Measurements from ENCODE around the gene MTMR12.

MTMR12 gene, protein sequence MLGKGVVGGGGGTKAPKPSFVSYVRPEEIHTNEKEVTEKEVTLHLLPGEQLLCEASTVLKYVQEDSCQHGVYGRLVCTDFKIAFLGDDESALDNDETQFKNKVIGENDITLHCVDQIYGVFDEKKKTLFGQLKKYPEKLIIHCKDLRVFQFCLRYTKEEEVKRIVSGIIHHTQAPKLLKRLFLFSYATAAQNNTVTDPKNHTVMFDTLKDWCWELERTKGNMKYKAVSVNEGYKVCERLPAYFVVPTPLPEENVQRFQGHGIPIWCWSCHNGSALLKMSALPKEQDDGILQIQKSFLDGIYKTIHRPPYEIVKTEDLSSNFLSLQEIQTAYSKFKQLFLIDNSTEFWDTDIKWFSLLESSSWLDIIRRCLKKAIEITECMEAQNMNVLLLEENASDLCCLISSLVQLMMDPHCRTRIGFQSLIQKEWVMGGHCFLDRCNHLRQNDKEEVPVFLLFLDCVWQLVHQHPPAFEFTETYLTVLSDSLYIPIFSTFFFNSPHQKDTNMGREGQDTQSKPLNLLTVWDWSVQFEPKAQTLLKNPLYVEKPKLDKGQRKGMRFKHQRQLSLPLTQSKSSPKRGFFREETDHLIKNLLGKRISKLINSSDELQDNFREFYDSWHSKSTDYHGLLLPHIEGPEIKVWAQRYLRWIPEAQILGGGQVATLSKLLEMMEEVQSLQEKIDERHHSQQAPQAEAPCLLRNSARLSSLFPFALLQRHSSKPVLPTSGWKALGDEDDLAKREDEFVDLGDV

DNA sequence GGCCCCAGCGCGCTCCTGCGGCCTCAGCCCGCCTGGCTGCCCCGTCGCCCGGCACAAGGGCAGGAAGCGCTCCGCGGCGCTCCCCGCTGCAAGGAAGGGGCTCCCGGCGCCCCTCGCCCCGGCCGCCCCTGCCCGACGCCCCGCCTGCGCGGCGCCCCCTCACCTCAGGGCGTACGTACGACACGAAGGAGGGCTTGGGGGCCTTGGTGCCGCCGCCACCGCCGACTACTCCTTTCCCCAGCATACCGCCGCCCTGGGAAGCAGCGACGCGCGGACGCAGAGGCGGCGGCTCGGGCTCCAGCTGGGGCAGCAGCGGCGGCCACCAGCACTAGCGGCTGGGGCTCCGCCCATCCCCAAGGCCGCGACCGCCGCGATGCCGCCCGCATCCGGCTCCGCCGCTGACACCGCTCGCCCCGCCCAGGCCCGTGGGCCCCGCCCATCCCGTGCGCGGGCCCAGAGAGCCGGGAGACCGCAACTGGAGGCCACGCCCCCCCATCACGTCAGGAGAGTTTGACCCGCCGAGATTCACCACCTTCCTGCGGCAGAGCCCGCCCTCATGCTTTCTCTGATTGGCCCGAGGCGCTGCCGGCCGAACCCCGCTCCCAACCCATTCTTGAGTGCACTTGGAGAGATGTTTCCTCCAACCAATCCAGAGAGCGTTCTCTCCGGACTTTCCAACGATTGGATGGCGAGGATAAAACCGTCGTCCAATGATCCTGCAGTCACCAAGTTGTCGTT is at the start of gene MTMR12:
MTMR12 (minus strand) TSS at position 345 of the 738 bp plus-strand sequence; CDS start at position 244, 101 bp downstream.
- peak; percentile 100 for DNase-seq

GRCh38 chr5:32362527-32362926 is 49.8 kb upstream of the MTMR12 start:
- DNase-seq = no peak

- DNase-seq = no peak
Measured at GRCh38 chr5:32360906-32361305, 48.2 kb upstream of the MTMR12 start.

GRCh38 chr5:32358611-32359010 is 45.9 kb upstream of the MTMR12 start:
- no peak for DNase-seq

DNA sequence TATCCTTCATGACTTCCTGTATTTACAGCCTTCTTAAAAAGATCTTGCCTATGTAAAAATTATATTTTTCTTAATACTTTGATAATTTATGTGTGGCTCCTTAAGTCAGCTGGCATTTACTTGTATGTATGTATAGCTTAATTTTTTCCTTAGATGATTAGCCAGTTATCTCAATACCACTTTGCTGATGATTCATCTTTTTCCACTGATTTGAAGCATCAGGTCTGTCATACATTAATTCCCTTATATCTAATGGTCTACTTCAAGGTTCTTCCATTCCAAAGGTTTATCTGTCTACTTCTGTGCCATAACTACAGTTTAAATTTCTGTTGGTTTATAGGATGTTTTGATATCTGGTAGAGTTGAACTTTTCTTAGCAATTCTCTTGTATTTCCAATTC is 44.9 kb upstream of the MTMR12 start:
- DNase-seq = no peak

- no peak for DNase-seq
Measured at GRCh38 chr5:32355686-32356085, 42.9 kb upstream of the MTMR12 start.

DNA sequence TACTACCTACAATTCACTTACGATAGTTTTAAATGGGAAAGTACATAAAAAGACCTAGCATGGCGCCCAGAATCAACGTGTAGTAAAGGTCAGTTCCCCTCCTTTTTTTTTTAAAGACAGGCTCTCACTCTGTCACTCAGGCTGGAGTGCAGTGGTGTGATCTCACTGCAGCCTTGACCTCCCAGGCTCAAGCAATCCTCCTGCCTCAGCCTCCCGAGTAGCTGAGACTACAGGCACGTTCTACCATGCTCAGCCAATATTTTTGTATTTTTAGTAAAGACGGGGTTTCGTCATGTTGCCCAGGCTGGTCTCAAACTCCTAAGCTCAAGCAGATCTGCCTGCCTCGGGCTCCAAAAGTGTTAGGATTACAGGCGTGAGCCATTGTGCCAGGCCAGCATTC is 40.7 kb upstream of the MTMR12 start:
- DNase-seq = no peak

- no peak for DNase-seq
Measured at GRCh38 chr5:32352685-32353084, 39.9 kb upstream of the MTMR12 start.

GRCh38 chr5:32346869-32347268 is 34.1 kb upstream of the MTMR12 start:
- no peak for DNase-seq

- DNase-seq = no peak
Measured at GRCh38 chr5:32343058-32343672, 30.4 kb upstream of the MTMR12 start.

DNA sequence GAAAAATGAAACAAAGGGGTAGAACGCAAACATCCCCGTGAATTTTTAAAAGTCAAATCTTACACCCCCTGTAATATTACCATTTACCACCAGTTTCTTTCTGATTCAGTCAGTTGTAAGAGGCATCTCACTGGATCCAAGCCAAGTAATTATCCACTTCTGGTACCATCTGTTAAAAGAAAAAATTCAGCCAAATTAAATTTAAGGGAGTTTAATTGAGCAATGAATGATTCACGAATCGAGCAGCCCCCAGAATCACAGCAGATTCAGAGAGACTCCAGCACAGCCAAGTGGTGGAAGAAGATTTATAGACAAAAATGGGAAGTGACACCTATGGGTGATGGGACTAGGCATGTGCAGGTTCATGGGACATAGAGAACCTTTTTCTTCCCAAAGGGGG is 29.9 kb upstream of the MTMR12 start:
- no peak for DNase-seq

DNA sequence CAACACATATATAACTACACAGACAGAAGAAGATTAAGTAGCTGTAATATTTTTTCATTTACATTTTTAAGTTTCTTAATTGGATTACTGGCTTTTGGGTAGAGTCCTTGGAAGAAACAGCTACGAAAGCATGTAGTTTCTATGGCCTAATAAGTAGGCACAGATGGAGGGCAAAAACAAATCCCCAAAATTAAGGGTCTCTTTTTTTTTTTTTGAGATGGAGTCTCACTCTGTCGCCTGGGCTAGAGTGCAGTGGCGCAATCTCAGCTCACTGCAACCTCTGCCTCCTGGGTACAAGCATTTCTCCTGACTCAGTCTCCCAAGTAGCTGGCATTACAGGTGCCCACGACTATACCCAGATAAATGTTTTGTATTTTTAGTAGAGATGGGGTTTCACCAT is 27.1 kb upstream of the MTMR12 start:
- no peak for DNase-seq

DNA sequence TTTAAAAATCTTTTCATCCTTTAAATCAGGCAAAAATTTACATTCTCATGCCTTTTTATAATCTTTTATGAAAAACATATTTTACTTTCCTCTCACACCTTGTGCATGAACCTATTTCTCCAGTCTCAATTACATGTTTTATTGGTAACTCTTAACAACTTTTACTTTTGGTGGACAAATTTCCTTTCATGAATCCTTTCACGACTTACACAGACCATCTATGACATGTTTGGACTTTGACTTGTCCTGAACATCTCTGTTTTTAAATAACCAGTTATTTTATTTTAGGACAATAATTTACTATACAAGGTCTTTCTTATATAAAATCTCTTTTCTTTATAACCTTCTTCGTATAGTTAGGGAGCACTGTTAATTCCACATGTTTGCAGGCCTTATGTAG is 26.5 kb upstream of the MTMR12 start:
- no peak for DNase-seq

GRCh38 chr5:32332966-32333365 is 20.2 kb upstream of the MTMR12 start:
- DNase-seq = no peak

GRCh38 chr5:32332361-32332760 is 19.6 kb upstream of the MTMR12 start:
- DNase-seq = no peak

DNA sequence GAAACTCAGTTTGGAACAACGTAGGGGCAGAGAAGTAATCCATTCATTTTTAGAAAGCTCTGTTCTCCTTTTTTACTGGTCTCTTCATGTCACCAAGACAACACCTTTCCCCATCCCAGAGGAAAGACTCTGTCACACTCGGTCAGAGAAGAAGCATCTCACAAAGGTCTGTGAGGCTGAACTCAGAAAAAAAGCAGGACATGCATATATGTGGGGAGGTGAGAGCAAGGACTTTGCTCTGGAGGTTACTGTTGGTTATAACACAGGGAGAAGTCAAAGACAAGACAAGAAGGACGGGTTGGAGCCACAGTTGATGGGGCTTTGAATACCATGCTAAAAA is 19.2 kb upstream of the MTMR12 start:
- DNase-seq = no peak

GRCh38 chr5:32331217-32331934 is 18.6 kb upstream of the MTMR12 start:
- DNase-seq = no peak

DNA sequence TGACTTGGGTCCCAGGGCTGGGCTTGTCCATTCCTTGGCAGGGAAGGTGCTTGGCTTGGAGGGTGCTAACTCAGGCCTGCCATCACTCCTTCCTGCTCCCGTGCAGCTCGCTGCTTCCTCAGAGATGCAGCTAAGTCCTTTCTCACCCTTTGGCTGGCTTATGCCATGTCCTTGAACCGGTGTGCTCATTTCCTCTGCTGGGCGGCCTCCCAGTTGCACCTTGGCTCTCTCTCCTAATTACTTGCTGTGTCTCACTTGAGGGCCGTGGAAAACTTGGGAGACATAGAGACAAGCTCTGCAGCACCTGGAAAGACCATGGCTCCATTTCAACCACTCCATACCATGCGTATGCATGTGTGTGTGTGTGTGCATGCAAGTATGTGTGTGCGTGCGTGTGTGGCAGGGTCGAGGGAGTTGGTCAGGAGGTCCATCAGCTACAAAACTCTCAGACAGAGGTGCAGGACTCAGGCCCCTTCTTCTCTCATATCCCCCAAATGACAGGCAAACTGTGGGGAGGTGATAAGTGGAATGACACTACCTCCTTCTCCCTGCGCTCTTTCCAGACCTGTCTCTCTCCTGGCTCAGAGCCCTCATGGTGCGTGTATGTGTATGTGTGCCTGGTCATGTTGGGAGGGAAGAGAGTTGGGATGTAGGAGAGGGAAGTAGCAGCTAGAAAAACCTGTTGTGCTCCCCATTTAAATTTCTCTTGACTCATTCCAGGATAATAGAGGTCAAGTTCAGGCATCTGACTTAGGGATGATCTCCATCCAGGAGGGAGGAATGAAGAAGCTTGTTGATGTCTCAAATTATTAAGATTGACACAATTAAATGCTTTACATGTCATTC is 17.6 kb upstream of the MTMR12 start:
- DNase-seq = no peak

GRCh38 chr5:32329395-32329834 is 16.7 kb upstream of the MTMR12 start:
- peak; percentile 56 for DNase-seq

DNA sequence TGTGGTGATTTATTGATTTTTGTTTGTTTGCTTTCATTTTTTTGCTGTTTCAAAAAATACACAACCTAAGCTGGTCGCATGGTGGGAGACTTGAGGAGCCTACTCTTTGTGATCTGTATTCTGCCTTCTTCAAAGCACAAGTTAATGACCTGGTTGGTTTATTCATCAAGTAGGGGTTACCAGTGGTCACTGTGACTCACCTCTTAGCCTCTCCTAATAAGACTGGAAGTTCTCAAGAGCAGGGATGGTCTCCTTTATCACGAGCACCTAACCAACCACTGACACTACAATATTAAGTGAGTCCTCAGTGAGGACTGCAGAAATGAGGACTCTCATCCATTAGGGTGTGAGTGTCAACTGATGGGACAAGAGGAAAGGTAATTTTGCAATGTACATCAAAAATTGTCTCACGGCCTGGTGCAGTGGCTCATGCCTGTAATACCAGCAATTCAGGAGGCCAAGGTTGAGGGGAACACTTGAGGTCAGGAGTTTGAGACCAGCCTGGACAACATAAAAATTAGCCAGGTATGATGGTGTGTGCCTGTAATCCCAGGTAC is 13.6 kb upstream of the MTMR12 start:
- DNase-seq = no peak

- no peak for DNase-seq
Measured at GRCh38 chr5:32325616-32326015, 12.9 kb upstream of the MTMR12 start.
